Omental fat pad (tissue), 4 donors: Measurements from ENCODE around the gene GALNT14. TPM values are rescaled to one million over a fixed set of nuclear protein-coding genes. Genes with fewer than 3 reads are reported as not detected.

ENCODE experiments used
- ATAC-seq: fragments of 150-250 bp; one replicate; pipeline ENCODE4 v1.9.1; 2016; ENCODE audit warnings: mild to moderate bottlenecking, moderate library complexity; ENCODE audit not compliant: low FRiP score
- DNase-seq: peaks from one replicate; pipeline ENCODE4 v3.0.0-alpha.2; 2019; ENCODE audit warnings: low spot score
- total RNA-seq, 4 donors: library from RNA; depleted of rRNA; stranded (reverse); fragments of >200 nt; gene quantifications; one replicate each; pipeline ENCODE4 v1.1.0, GENCODE V29; 2016
- TF ChIP-seq, protein P1 (sequence below), 3 donors: fragments of 450-650 bp; IDR thresholded peaks; one replicate each; pipeline ENCODE4 v1.5.1; 2016 to 2017; ENCODE audit warnings: antibody characterized with exemption in 3 of 3, mild to moderate bottlenecking in 3 of 3, moderate library complexity in 2 of 3

GALNT14 gene
- total RNA-seq, 4 donors from 2014 or later: 0.65 to 2.6 (median 2.0) TPM

DNA sequence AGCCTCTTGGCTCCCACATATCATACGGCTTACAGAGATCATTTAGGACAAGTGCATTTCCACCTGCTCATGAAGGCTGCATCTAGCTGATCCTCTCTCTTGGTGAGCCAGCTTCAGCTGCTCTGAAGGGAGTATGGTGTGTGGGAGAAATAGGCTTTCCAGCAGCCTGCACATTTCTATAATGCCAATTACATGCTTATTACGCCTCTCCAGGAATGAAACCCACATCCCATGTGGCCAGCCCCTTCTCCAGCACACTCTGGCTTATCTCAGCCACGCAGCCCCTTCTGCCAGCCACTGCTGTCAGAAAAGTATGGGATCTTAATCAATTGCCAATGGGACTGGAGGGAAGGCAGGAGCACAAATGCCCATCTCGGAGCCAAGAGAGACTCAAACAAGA, 117.5 kb downstream of the GALNT14 start:
- DNase-seq (no peak), ATAC-seq (no peak)
- TF ChIP-seq, protein P1, sequence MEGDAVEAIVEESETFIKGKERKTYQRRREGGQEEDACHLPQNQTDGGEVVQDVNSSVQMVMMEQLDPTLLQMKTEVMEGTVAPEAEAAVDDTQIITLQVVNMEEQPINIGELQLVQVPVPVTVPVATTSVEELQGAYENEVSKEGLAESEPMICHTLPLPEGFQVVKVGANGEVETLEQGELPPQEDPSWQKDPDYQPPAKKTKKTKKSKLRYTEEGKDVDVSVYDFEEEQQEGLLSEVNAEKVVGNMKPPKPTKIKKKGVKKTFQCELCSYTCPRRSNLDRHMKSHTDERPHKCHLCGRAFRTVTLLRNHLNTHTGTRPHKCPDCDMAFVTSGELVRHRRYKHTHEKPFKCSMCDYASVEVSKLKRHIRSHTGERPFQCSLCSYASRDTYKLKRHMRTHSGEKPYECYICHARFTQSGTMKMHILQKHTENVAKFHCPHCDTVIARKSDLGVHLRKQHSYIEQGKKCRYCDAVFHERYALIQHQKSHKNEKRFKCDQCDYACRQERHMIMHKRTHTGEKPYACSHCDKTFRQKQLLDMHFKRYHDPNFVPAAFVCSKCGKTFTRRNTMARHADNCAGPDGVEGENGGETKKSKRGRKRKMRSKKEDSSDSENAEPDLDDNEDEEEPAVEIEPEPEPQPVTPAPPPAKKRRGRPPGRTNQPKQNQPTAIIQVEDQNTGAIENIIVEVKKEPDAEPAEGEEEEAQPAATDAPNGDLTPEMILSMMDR (IDR thresholded peaks at IDR 0.05): no peak

DNA sequence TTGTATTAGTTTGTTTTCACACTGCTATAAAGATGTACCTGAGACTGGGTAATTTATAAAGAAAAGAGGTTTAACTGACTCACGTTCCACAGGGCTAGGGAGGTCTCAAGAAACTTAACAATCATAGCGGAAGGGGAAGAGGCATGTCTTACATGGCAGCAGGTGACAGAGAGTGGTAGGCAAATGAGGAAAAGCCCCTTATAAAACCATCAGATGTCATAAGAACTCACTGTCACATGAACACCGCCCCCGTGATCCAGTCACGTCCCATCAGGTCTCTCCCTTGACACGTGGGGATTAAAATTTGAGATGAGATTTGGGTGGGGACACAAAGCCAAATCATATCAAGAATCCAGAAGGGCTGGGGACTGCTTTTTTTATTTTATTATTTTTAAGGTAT, 120.0 kb downstream of the GALNT14 start:
- no peak for ATAC-seq

DNA sequence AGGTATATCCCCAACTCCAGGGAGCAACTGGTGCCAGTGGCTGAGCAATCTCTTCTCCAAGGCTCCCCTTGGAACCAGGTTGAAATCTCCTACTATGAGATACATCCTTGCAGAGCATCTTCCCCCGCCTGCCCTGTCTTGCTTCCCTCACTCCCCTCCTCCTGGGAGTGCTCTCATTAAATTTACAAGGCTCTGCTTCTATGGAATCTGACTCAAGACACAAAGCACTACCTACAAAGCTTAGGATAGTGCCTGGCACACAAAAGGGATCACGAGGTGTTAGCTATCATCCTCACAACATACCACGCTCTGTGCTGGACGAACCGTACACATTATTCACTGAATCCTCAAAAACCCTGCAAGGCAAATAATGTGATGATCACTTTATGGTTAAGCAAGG, 121.6 kb downstream of the GALNT14 start:
- TF ChIP-seq, protein P1 (IDR thresholded peaks at IDR 0.05): no peak
- ATAC-seq (no peak), DNase-seq (no peak)

More for the DNA sequence above, 120.0 kb downstream of the GALNT14 start:
- TF ChIP-seq, protein P1 (IDR thresholded peaks at IDR 0.05): no peak
- DNase-seq: no peak

DNA sequence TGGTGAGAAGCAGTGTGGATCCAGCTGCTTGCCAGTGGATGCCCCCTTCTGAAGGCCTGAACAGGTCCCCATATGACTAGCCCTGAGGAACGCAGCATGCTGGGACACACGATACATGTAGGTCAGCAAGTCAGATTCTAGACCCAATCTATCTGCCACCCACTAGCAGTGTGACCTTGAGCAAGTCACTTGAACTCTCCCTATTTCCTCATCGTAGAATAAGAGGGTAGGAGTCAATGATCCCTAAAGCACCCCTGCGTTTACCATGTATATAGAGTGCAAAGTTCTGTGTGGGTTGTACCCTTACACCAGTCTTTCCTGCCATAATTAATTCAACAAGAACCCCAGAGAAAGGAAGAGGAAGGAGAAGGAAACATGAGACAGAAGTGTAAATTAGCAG, 123.7 kb downstream of the GALNT14 start:
- ATAC-seq (no peak), DNase-seq (no peak)
- TF ChIP-seq, protein P1 (IDR thresholded peaks at IDR 0.05): no peak

DNA sequence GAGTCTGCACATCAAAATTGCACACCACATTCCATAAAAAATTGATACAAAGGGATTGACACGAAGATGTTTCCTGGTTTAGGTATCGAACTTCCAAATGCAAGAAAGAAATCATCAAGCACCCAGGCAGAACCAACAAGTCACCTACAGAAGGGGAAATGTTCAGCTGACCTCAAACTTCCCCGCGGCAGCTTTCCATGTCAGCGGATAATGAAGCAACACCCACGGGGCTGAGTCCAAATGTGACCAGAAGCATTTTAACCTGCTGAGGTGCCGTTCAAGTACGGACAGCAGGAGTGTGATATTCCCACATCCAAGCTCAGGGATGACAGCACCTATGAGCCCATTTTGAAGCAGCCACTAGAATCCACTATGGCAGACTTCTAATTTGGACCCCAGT, 124.9 kb downstream of the GALNT14 start:
- DNase-seq (no peak), ATAC-seq (no peak)
- TF ChIP-seq, protein P1 (IDR thresholded peaks at IDR 0.05): no peak

DNA sequence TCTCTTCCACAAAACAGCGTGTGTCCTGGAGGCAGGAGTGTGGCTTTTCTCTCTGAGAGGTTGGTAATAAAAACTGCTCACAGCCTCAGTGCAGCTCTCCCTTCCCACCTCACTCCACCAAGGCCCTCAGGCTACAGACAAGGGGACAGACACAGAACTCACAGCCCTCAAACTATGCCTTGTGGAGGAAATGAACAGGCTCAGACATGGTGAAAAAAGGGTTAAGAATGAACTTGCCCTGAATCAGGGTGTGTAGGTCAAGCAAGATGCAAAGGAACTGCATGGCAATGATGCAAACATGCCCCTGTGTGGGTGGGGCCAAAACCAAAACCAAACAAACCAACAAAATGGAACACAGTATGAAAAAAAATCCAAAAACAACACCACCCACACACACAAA, 125.8 kb downstream of the GALNT14 start:
- TF ChIP-seq, protein P1 (IDR thresholded peaks at IDR 0.05): no peak
- DNase-seq (no peak), ATAC-seq (no peak)

DNA sequence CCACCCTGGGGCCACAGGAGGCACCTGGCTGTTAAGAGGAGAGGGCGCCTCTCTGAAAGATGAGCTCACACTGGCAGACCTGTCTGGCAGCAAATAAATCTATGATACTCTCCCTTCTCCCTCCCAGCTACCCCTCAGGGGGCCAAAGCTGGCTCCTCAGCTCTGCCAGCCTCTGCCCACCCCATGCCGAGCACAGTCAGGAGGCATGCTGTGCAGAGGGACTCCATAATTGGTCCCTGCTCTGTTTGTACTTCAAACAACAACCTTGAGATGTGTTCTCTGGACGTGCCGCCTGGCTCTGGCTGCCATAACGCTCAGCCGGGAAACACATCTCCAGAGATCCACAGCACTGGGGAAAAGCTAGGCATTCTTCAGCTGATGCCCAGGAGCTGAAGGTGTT, 126.7 kb downstream of the GALNT14 start:
- DNase-seq: no peak
- TF ChIP-seq, protein P1 (IDR thresholded peaks at IDR 0.05): no peak
- no peak for ATAC-seq
